GM23338 (cell line): ENCODE measurements around the gene CUX1. TPM values are rescaled to one million over a fixed set of nuclear protein-coding genes. Genes with fewer than 3 reads are reported as not detected.

ENCODE experiments used
- ATAC-seq: fragments of 200-7000 bp; cut with Tn5 transposase; 3 replicates; pipeline ENCODE4 v1.9.1; 2020
- DNase-seq: peaks from one replicate; pipeline ENCODE4 v3.0.0-alpha.2; 2015; ENCODE audit warnings: low spot score
- H2AFZ ChIP-seq: fragments of 200-600 bp; sonication (generic); 2 replicates; pipeline ENCODE4 v1.8.0; 2016; ENCODE audit warnings: antibody characterized with exemption, mild to moderate bottlenecking, moderate library complexity
- H3F3A ChIP-seq: fragments of 200-600 bp; sonication (generic); replicated peaks from 2 replicates; pipeline ENCODE4 v1.8.0; 2017; ENCODE audit warnings: antibody characterized with exemption, mixed run types, low read depth
- H3K27ac ChIP-seq: fragments of 200-600 bp; sonication (generic); 2 replicates; pipeline ENCODE4 v1.6.1; 2016; ENCODE audit warnings: low read depth
- H3K27me3 ChIP-seq: fragments of 200-600 bp; sonication (generic); 2 replicates; pipeline ENCODE4 v1.8.0; 2016; ENCODE audit warnings: mild to moderate bottlenecking, mixed run types, moderate library complexity; ENCODE audit not compliant: insufficient read depth
- H3K36me3 ChIP-seq: fragments of 200-600 bp; sonication (generic); 2 replicates; pipeline ENCODE4 v1.8.0; 2016; ENCODE audit warnings: mild to moderate bottlenecking; ENCODE audit not compliant: insufficient read depth
- H3K4me1 ChIP-seq: fragments of 200-600 bp; sonication (generic); 2 replicates; pipeline ENCODE4 v1.8.0; 2016; ENCODE audit warnings: mild to moderate bottlenecking, moderate library complexity; ENCODE audit not compliant: insufficient read depth
- H3K4me2 ChIP-seq: fragments of 200-600 bp; sonication (generic); 2 replicates; pipeline ENCODE4 v1.7.1; 2017; ENCODE audit warnings: mixed run types
- H3K4me3 ChIP-seq: fragments of 200-600 bp; sonication (generic); 2 replicates; pipeline ENCODE4 v1.6.1; 2016; ENCODE audit warnings: mixed run types
- H3K79me2 ChIP-seq: fragments of 200-600 bp; sonication (generic); replicated peaks from 2 replicates; pipeline ENCODE4 v1.8.0; 2017; ENCODE audit warnings: mild to moderate bottlenecking; ENCODE audit not compliant: insufficient read depth
- H3K9me2 ChIP-seq: fragments of 200-600 bp; sonication (generic); 2 replicates; pipeline ENCODE4 v1.8.0; 2017; ENCODE audit not compliant: insufficient read depth
- H4K20me1 ChIP-seq: fragments of 200-600 bp; sonication (generic); replicated peaks from 2 replicates; pipeline ENCODE4 v1.8.0; 2017; ENCODE audit warnings: mild to moderate bottlenecking; ENCODE audit not compliant: insufficient read depth
- H3K27ac Mint-ChIP-seq: 2 replicates; pipeline ENCODE4 v1.8.0; 2020; ENCODE audit warnings: inconsistent platforms, mild to moderate bottlenecking, moderate library complexity, mixed read lengths
- H3K27me3 Mint-ChIP-seq: 3 replicates; pipeline ENCODE4 v1.8.0; 2022; ENCODE audit warnings: low read depth, mild to moderate bottlenecking, moderate library complexity, mixed read lengths, inconsistent platforms; ENCODE audit not compliant: insufficient read depth, poor library complexity
- H3K36me3 Mint-ChIP-seq: 3 replicates; pipeline ENCODE4 v1.8.0; 2021; ENCODE audit warnings: low read depth, mild to moderate bottlenecking, inconsistent platforms, moderate library complexity, mixed read lengths
- H3K4me1 Mint-ChIP-seq: 3 replicates; pipeline ENCODE4 v1.8.0; 2020; ENCODE audit warnings: mild to moderate bottlenecking, inconsistent platforms, mixed read lengths
- H3K4me3 Mint-ChIP-seq: 3 replicates; pipeline ENCODE4 v1.8.0; 2021; ENCODE audit warnings: moderate library complexity, mild to moderate bottlenecking, inconsistent platforms, mixed read lengths
- H3K9me3 Mint-ChIP-seq: 3 replicates; pipeline ENCODE4 v1.8.0; 2020; ENCODE audit warnings: moderate library complexity, mild to moderate bottlenecking, inconsistent platforms, mixed read lengths
- EZH2 ChIP-seq: fragments of 200-600 bp; sonication (generic); IDR thresholded peaks from one replicate; pipeline ENCODE4 v1.8.0; 2017; ENCODE audit warnings: antibody characterized with exemption, mild to moderate bottlenecking, low read depth; ENCODE audit not compliant: unreplicated experiment
- EZH2phosphoT487 ChIP-seq: fragments of 200-600 bp; sonication (generic); IDR thresholded peaks from one replicate; pipeline ENCODE4 v1.8.1; 2018; ENCODE audit warnings: antibody characterized with exemption; ENCODE audit not compliant: unreplicated experiment
- polyA plus RNA-seq: library from polyadenylated mRNA; unstranded; fragments of >200 nt; fragmentation: Nextera tagmentation; extraction: Ambion mirVana; gene quantifications from 2 replicates; pipeline ENCODE4 v1.2.1, GENCODE V29; 2016
- total RNA-seq: library from RNA; depleted of rRNA; stranded (reverse); fragments of >200 nt; shearing (Covaris generic); gene quantifications from 2 replicates; pipeline ENCODE4 v1.2.3, GENCODE V29; 2014
- TF ChIP-seq, protein P1 (sequence below): fragments of 250-450 bp; sonication (Bioruptor Pico); IDR thresholded peaks from 2 replicates; pipeline ENCODE4 v1.5.0; 2020; ENCODE audit warnings: mild to moderate bottlenecking, moderate library complexity
- TF ChIP-seq, protein P2 (sequence below), 2 experiments: fragments of 200-600 bp in 1 of 2; sonication (generic) in 1 of 2; conservative IDR thresholded peaks; 2 replicates each; pipeline versions ENCODE4 v1.5.1 to v1.6.1; 2016 to 2017; ENCODE audit warnings: antibody characterized with exemption in 2 of 2, low read depth in 2 of 2, mild to moderate bottlenecking in 2 of 2, moderate library complexity in 1 of 2
- TF ChIP-seq, protein P3 (sequence below): IDR thresholded peaks from 2 replicates; pipeline ENCODE4 v1.6.1; 2016; ENCODE audit warnings: antibody characterized with exemption
- TF ChIP-seq, protein P4 (sequence below): IDR thresholded peaks from one replicate; pipeline ENCODE4 v1.6.1; 2018; ENCODE audit warnings: antibody characterized with exemption; ENCODE audit not compliant: unreplicated experiment

The CUX1 gene
- total and polyA plus RNA-seq, 2 experiments from 2014 or later = 49.9 to 64.0 TPM

DNA sequence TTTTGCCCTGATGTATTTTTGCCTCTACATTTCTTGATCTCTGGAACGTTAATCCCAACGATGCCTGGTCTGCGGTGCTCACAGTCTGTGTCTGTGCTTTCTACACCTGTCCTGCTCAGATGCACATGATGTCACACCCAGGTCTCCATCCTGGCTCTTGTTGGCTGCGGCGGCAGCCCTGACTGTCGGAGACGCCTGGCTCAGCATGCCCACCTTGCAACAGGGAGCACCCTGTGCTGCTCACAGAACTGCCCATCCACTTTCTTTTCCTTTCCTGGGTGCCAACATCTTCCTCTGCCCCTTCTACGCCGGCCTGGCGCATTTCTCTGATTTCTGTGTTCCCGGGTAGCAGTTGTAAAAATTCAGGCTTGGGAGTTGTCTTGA is 106.2 kb downstream of the CUX1 start:
- Histone ChIP-seq H3K27ac (peak overlapping the region; percentile 39; the same call in 1 of the 2 replicates), H3K4me1 (peaks cover 17% of the 10 kb centered on the region), H2AFZ (no peak overlapping the region), H3K4me2 (peak overlapping the region; percentile 5; the same call in 1 of the 2 replicates), H3K9me2 (no peaks in the 10 kb centered on the region), H3K79me2 (peaks cover 100% of the 10 kb centered on the region), H3K27me3 (no peaks in the 10 kb centered on the region), H4K20me1 (peaks cover 35% of the 10 kb centered on the region), H3K4me3 (no peak overlapping the region), H3K36me3 (no peaks in the 10 kb centered on the region), H3F3A (0 out of 2 replicates have a peak, but pooled peaks cover 3% of the 10 kb centered on the region)
- no peak for TF ChIP-seq EZH2phosphoT487
- DNase-seq (no peak), ATAC-seq (no peak)
- H3K4me3 Mint-ChIP-seq = no peak overlapping the region; the same call in 2 of the 3 replicates
- peaks cover 22% of the 10 kb centered on the region for H3K36me3 Mint-ChIP-seq
- H3K27me3 Mint-ChIP-seq = peaks cover 19% of the 10 kb centered on the region
- H3K27ac Mint-ChIP-seq = no peak overlapping the region
- peaks cover 24% of the 10 kb centered on the region for H3K4me1 Mint-ChIP-seq
- no peaks in the 10 kb centered on the region for H3K9me3 Mint-ChIP-seq

DNA sequence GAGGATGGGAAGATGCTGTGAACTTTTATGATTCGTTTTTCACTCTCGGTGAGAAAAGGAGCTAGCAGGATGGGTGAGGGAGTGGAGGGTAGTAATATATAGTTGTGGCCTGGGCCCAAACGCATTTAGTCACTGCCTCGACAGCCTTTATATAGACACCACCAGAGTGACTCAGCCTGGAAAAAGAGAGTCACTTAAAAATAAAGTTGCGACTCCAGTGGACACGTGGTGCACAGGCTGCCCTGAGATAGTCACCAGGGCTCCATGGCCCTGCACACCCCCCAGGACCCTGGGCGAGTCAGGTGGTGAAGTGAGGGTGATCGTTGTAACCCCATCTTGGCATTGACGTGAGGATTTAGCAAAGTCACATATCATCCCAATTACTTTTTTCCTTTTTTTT is 106.7 kb downstream of the CUX1 start:
- Mint-ChIP-seq H3K27me3 (peaks cover 19% of the 10 kb centered on the region), H3K4me1 (peaks cover 24% of the 10 kb centered on the region), H3K27ac (no peak overlapping the region), H3K4me3 (no peak overlapping the region), H3K36me3 (peaks cover 19% of the 10 kb centered on the region), H3K9me3 (no peaks in the 10 kb centered on the region)
- no peak for ATAC-seq
- peaks cover 100% of the 10 kb centered on the region for H3K79me2 ChIP-seq
- H2AFZ ChIP-seq = no peak overlapping the region
- peaks cover 35% of the 10 kb centered on the region for H4K20me1 ChIP-seq
- no peaks in the 10 kb centered on the region for H3K36me3 ChIP-seq
- TF ChIP-seq, protein P1, sequence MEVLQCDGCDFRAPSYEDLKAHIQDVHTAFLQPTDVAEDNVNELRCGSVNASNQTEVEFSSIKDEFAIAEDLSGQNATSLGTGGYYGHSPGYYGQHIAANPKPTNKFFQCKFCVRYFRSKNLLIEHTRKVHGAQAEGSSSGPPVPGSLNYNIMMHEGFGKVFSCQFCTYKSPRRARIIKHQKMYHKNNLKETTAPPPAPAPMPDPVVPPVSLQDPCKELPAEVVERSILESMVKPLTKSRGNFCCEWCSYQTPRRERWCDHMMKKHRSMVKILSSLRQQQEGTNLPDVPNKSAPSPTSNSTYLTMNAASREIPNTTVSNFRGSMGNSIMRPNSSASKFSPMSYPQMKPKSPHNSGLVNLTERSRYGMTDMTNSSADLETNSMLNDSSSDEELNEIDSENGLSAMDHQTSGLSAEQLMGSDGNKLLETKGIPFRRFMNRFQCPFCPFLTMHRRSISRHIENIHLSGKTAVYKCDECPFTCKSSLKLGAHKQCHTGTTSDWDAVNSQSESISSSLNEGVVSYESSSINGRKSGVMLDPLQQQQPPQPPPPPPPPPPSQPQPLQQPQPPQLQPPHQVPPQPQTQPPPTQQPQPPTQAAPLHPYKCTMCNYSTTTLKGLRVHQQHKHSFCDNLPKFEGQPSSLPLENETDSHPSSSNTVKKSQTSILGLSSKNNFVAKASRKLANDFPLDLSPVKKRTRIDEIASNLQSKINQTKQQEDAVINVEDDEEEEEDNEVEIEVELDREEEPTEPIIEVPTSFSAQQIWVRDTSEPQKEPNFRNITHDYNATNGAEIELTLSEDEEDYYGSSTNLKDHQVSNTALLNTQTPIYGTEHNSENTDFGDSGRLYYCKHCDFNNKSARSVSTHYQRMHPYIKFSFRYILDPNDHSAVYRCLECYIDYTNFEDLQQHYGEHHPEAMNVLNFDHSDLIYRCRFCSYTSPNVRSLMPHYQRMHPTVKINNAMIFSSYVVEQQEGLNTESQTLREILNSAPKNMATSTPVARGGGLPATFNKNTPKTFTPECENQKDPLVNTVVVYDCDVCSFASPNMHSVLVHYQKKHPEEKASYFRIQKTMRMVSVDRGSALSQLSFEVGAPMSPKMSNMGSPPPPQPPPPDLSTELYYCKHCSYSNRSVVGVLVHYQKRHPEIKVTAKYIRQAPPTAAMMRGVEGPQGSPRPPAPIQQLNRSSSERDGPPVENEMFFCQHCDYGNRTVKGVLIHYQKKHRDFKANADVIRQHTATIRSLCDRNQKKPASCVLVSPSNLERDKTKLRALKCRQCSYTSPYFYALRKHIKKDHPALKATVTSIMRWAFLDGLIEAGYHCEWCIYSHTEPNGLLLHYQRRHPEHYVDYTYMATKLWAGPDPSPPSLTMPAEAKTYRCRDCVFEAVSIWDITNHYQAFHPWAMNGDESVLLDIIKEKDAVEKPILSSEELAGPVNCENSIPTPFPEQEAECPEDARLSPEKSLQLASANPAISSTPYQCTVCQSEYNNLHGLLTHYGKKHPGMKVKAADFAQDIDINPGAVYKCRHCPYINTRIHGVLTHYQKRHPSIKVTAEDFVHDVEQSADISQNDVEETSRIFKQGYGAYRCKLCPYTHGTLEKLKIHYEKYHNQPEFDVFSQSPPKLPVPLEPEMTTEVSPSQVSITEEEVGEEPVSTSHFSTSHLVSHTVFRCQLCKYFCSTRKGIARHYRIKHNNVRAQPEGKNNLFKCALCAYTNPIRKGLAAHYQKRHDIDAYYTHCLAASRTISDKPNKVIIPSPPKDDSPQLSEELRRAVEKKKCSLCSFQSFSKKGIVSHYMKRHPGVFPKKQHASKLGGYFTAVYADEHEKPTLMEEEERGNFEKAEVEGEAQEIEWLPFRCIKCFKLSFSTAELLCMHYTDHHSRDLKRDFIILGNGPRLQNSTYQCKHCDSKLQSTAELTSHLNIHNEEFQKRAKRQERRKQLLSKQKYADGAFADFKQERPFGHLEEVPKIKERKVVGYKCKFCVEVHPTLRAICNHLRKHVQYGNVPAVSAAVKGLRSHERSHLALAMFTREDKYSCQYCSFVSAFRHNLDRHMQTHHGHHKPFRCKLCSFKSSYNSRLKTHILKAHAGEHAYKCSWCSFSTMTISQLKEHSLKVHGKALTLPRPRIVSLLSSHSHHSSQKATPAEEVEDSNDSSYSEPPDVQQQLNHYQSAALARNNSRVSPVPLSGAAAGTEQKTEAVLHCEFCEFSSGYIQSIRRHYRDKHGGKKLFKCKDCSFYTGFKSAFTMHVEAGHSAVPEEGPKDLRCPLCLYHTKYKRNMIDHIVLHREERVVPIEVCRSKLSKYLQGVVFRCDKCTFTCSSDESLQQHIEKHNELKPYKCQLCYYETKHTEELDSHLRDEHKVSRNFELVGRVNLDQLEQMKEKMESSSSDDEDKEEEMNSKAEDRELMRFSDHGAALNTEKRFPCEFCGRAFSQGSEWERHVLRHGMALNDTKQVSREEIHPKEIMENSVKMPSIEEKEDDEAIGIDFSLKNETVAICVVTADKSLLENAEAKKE (CRISPR knock-in tag) = no peak
- TF ChIP-seq, protein P2, sequence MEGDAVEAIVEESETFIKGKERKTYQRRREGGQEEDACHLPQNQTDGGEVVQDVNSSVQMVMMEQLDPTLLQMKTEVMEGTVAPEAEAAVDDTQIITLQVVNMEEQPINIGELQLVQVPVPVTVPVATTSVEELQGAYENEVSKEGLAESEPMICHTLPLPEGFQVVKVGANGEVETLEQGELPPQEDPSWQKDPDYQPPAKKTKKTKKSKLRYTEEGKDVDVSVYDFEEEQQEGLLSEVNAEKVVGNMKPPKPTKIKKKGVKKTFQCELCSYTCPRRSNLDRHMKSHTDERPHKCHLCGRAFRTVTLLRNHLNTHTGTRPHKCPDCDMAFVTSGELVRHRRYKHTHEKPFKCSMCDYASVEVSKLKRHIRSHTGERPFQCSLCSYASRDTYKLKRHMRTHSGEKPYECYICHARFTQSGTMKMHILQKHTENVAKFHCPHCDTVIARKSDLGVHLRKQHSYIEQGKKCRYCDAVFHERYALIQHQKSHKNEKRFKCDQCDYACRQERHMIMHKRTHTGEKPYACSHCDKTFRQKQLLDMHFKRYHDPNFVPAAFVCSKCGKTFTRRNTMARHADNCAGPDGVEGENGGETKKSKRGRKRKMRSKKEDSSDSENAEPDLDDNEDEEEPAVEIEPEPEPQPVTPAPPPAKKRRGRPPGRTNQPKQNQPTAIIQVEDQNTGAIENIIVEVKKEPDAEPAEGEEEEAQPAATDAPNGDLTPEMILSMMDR (conservative IDR thresholded peaks at IDR 0.05; ENCODE audit: low read depth in 2 of 2) = no peak
- TF ChIP-seq, protein P3, sequence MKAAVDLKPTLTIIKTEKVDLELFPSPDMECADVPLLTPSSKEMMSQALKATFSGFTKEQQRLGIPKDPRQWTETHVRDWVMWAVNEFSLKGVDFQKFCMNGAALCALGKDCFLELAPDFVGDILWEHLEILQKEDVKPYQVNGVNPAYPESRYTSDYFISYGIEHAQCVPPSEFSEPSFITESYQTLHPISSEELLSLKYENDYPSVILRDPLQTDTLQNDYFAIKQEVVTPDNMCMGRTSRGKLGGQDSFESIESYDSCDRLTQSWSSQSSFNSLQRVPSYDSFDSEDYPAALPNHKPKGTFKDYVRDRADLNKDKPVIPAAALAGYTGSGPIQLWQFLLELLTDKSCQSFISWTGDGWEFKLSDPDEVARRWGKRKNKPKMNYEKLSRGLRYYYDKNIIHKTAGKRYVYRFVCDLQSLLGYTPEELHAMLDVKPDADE = no peak
- TF ChIP-seq, protein P4, sequence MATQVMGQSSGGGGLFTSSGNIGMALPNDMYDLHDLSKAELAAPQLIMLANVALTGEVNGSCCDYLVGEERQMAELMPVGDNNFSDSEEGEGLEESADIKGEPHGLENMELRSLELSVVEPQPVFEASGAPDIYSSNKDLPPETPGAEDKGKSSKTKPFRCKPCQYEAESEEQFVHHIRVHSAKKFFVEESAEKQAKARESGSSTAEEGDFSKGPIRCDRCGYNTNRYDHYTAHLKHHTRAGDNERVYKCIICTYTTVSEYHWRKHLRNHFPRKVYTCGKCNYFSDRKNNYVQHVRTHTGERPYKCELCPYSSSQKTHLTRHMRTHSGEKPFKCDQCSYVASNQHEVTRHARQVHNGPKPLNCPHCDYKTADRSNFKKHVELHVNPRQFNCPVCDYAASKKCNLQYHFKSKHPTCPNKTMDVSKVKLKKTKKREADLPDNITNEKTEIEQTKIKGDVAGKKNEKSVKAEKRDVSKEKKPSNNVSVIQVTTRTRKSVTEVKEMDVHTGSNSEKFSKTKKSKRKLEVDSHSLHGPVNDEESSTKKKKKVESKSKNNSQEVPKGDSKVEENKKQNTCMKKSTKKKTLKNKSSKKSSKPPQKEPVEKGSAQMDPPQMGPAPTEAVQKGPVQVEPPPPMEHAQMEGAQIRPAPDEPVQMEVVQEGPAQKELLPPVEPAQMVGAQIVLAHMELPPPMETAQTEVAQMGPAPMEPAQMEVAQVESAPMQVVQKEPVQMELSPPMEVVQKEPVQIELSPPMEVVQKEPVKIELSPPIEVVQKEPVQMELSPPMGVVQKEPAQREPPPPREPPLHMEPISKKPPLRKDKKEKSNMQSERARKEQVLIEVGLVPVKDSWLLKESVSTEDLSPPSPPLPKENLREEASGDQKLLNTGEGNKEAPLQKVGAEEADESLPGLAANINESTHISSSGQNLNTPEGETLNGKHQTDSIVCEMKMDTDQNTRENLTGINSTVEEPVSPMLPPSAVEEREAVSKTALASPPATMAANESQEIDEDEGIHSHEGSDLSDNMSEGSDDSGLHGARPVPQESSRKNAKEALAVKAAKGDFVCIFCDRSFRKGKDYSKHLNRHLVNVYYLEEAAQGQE = no peak
- TF ChIP-seq EZH2 (no peak), EZH2phosphoT487 (no peak)
- no peak for DNase-seq
- peak overlapping the region; percentile 5; the same call in 1 of the 2 replicates for H3K4me2 ChIP-seq
- H3K4me1 ChIP-seq = peaks cover 17% of the 10 kb centered on the region
- H3F3A ChIP-seq = 0 out of 2 replicates have a peak, but pooled peaks cover 3% of the 10 kb centered on the region
- H3K27me3 ChIP-seq = no peaks in the 10 kb centered on the region
- H3K4me3 ChIP-seq = no peak overlapping the region
- H3K27ac ChIP-seq = 0 out of 2 replicates have a peak overlapping the region, but pooled peaks have one; percentile 39
- no peaks in the 10 kb centered on the region for H3K9me2 ChIP-seq
